ENCODE measurements around the gene GHDC.
A peak's percentile ranks its signal among the peaks of the same experiment; 100 is the strongest.

Gene GHDC

GRCh38 chr17:42180411-42180921 lies 13.8 kb downstream of the GHDC start:
- Histone ChIP-seq H3K4me3 (ENCODE audit: low read length) (peak overlapping the region; percentile 53), H3K4me2 (ENCODE audit: low read length) (peak overlapping the region; percentile 72), H3K36me3 (ENCODE audit: insufficient read depth, low read length) (no peaks in the 10 kb centered on the region), H3K9ac (ENCODE audit: low read depth, low read length) (no peak overlapping the region), H3K9me3 (replicated peaks; ENCODE audit: low read length) (no peaks in the 10 kb centered on the region), H3K27me3 (ENCODE audit: control insufficient read depth, insufficient read depth, low read length) (peaks cover 45% of the 10 kb centered on the region), H3K4me1 (ENCODE audit: control insufficient read depth, insufficient read depth, low read length) (peaks cover 27% of the 10 kb centered on the region)

GRCh38 chr17:42179911-42180410 lies 14.3 kb downstream of the GHDC start:
- Histone ChIP-seq H3K9me3 (replicated peaks; ENCODE audit: low read length) (no peaks in the 10 kb centered on the region), H3K4me1 (ENCODE audit: control insufficient read depth, insufficient read depth, low read length) (peaks cover 27% of the 10 kb centered on the region), H3K4me3 (ENCODE audit: low read length) (no peak overlapping the region), H3K27me3 (ENCODE audit: control insufficient read depth, insufficient read depth, low read length) (peaks cover 50% of the 10 kb centered on the region), H3K36me3 (ENCODE audit: insufficient read depth, low read length) (no peaks in the 10 kb centered on the region), H3K9ac (ENCODE audit: low read depth, low read length) (no peak overlapping the region), H3K4me2 (ENCODE audit: low read length) (no peak overlapping the region)

GRCh38 chr17:42179335-42179734 lies 15.0 kb downstream of the GHDC start:
- peaks cover 23% of the 10 kb centered on the region for H3K4me1 ChIP-seq (ENCODE audit: control insufficient read depth, insufficient read depth, low read length)
- H3K9me3 ChIP-seq (replicated peaks; ENCODE audit: low read length): no peaks in the 10 kb centered on the region
- H3K36me3 ChIP-seq (ENCODE audit: insufficient read depth, low read length): no peaks in the 10 kb centered on the region
- no peak overlapping the region for H3K4me3 ChIP-seq (ENCODE audit: low read length)
- H3K9ac ChIP-seq (ENCODE audit: low read depth, low read length): no peak overlapping the region
- peaks cover 56% of the 10 kb centered on the region for H3K27me3 ChIP-seq (ENCODE audit: control insufficient read depth, insufficient read depth, low read length)
- H3K4me2 ChIP-seq (ENCODE audit: low read length): no peak overlapping the region

- H3K9ac ChIP-seq (ENCODE audit: low read depth, low read length): no peak overlapping the region
- no peaks in the 10 kb centered on the region for H3K9me3 ChIP-seq (replicated peaks; ENCODE audit: low read length)
- H3K4me2 ChIP-seq (ENCODE audit: low read length): no peak overlapping the region
- H3K27me3 ChIP-seq (ENCODE audit: control insufficient read depth, insufficient read depth, low read length): peaks cover 56% of the 10 kb centered on the region
- peaks cover 19% of the 10 kb centered on the region for H3K4me1 ChIP-seq (ENCODE audit: control insufficient read depth, insufficient read depth, low read length)
- no peaks in the 10 kb centered on the region for H3K36me3 ChIP-seq (ENCODE audit: insufficient read depth, low read length)
- H3K4me3 ChIP-seq (ENCODE audit: low read length): no peak overlapping the region
These were observed 15.5 kb downstream of the GHDC start for GRCh38 chr17:42178817-42179216.

- H3K4me3 ChIP-seq (ENCODE audit: low read length): no peak overlapping the region
- no peaks in the 10 kb centered on the region for H3K36me3 ChIP-seq (ENCODE audit: insufficient read depth, low read length)
- H3K27me3 ChIP-seq (ENCODE audit: control insufficient read depth, insufficient read depth, low read length): peaks cover 58% of the 10 kb centered on the region
- H3K9ac ChIP-seq (ENCODE audit: low read depth, low read length): no peak overlapping the region
- H3K4me1 ChIP-seq (ENCODE audit: control insufficient read depth, insufficient read depth, low read length): peaks cover 7% of the 10 kb centered on the region
- H3K9me3 ChIP-seq (replicated peaks; ENCODE audit: low read length): no peaks in the 10 kb centered on the region
- no peak overlapping the region for H3K4me2 ChIP-seq (ENCODE audit: low read length)
These were observed 16.6 kb downstream of the GHDC start for GRCh38 chr17:42177684-42178083.

GRCh38 chr17:42174126-42174783 lies 20.0 kb downstream of the GHDC start:
- H3K9me3 ChIP-seq (replicated peaks; ENCODE audit: low read length): no peaks in the 10 kb centered on the region
- no peak overlapping the region for H3K9ac ChIP-seq (ENCODE audit: low read depth, low read length)
- no peaks in the 10 kb centered on the region for H3K36me3 ChIP-seq (ENCODE audit: insufficient read depth, low read length)
- H3K27me3 ChIP-seq (ENCODE audit: control insufficient read depth, insufficient read depth, low read length): peaks cover 56% of the 10 kb centered on the region
- no peak overlapping the region for H3K4me3 ChIP-seq (ENCODE audit: low read length)
- no peaks in the 10 kb centered on the region for H3K4me1 ChIP-seq (ENCODE audit: control insufficient read depth, insufficient read depth, low read length)
- no peak overlapping the region for H3K4me2 ChIP-seq (ENCODE audit: low read length)

GRCh38 chr17:42171831-42172230 lies 22.5 kb downstream of the GHDC start:
- no peaks in the 10 kb centered on the region for H3K9me3 ChIP-seq (replicated peaks; ENCODE audit: low read length)
- no peaks in the 10 kb centered on the region for H3K4me1 ChIP-seq (ENCODE audit: control insufficient read depth, insufficient read depth, low read length)
- peaks cover 43% of the 10 kb centered on the region for H3K27me3 ChIP-seq (ENCODE audit: control insufficient read depth, insufficient read depth, low read length)
- H3K9ac ChIP-seq (ENCODE audit: low read depth, low read length): no peak overlapping the region
- H3K36me3 ChIP-seq (ENCODE audit: insufficient read depth, low read length): no peaks in the 10 kb centered on the region
- H3K4me2 ChIP-seq (ENCODE audit: low read length): no peak overlapping the region
- H3K4me3 ChIP-seq (ENCODE audit: low read length): no peak overlapping the region

GRCh38 chr17:42169351-42169750 lies 24.9 kb downstream of the GHDC start:
- no peak overlapping the region for H3K4me2 ChIP-seq (ENCODE audit: low read length)
- H3K27me3 ChIP-seq (ENCODE audit: control insufficient read depth, insufficient read depth, low read length): peaks cover 32% of the 10 kb centered on the region
- no peak overlapping the region for H3K9ac ChIP-seq (ENCODE audit: low read depth, low read length)
- no peaks in the 10 kb centered on the region for H3K36me3 ChIP-seq (ENCODE audit: insufficient read depth, low read length)
- no peaks in the 10 kb centered on the region for H3K9me3 ChIP-seq (replicated peaks; ENCODE audit: low read length)
- no peak overlapping the region for H3K4me3 ChIP-seq (ENCODE audit: low read length)
- H3K4me1 ChIP-seq (ENCODE audit: control insufficient read depth, insufficient read depth, low read length): no peaks in the 10 kb centered on the region

GRCh38 chr17:42167807-42168206 lies 26.5 kb downstream of the GHDC start:
- Histone ChIP-seq H3K36me3 (ENCODE audit: insufficient read depth, low read length) (no peaks in the 10 kb centered on the region), H3K27me3 (ENCODE audit: control insufficient read depth, insufficient read depth, low read length) (peaks cover 31% of the 10 kb centered on the region), H3K4me2 (ENCODE audit: low read length) (no peak overlapping the region), H3K4me3 (ENCODE audit: low read length) (no peak overlapping the region), H3K4me1 (ENCODE audit: control insufficient read depth, insufficient read depth, low read length) (no peaks in the 10 kb centered on the region), H3K9me3 (replicated peaks; ENCODE audit: low read length) (no peaks in the 10 kb centered on the region), H3K9ac (ENCODE audit: low read depth, low read length) (no peak overlapping the region)

- no peak overlapping the region for H3K4me2 ChIP-seq (ENCODE audit: low read length)
- no peaks in the 10 kb centered on the region for H3K36me3 ChIP-seq (ENCODE audit: insufficient read depth, low read length)
- H3K4me1 ChIP-seq (ENCODE audit: control insufficient read depth, insufficient read depth, low read length): no peaks in the 10 kb centered on the region
- no peak overlapping the region for H3K9ac ChIP-seq (ENCODE audit: low read depth, low read length)
- H3K27me3 ChIP-seq (ENCODE audit: control insufficient read depth, insufficient read depth, low read length): peaks cover 17% of the 10 kb centered on the region
- H3K4me3 ChIP-seq (ENCODE audit: low read length): no peak overlapping the region
- H3K9me3 ChIP-seq (replicated peaks; ENCODE audit: low read length): no peaks in the 10 kb centered on the region
These were observed 28.0 kb downstream of the GHDC start for GRCh38 chr17:42166196-42166763.

- Histone ChIP-seq H3K27me3 (ENCODE audit: control insufficient read depth, insufficient read depth, low read length) (peaks cover 12% of the 10 kb centered on the region), H3K4me3 (ENCODE audit: low read length) (no peak overlapping the region)
These were observed 28.5 kb downstream of the GHDC start for GRCh38 chr17:42165751-42166150.

More at GRCh38 chr17:42165751-42166150, 28.5 kb downstream of the GHDC start:
- H3K9ac ChIP-seq (ENCODE audit: low read depth, low read length): no peak overlapping the region
- H3K4me1 ChIP-seq (ENCODE audit: control insufficient read depth, insufficient read depth, low read length): no peaks in the 10 kb centered on the region
- no peaks in the 10 kb centered on the region for H3K9me3 ChIP-seq (replicated peaks; ENCODE audit: low read length)
- no peaks in the 10 kb centered on the region for H3K36me3 ChIP-seq (ENCODE audit: insufficient read depth, low read length)
- H3K4me2 ChIP-seq (ENCODE audit: low read length): no peak overlapping the region

Measured in skeletal muscle satellite cell (primary cell).